Tibial nerve (tissue), 3 donors: Measurements from ENCODE around the gene TANC1.

Experiments used
- CTCF ChIP-seq, 5 experiments: fragments of 200-600 bp in 3 of 5; fragments of 450-650 bp in 2 of 5; sonication (generic) in 3 of 5; IDR thresholded peaks; one replicate each; pipeline ENCODE4 v1.5.1; 2016 to 2019; ENCODE audit warnings: antibody characterized with exemption in 5 of 5, mild to moderate bottlenecking in 3 of 5, moderate library complexity in 2 of 5
- POLR2A ChIP-seq, 2 donors: fragments of 450-650 bp; IDR thresholded peaks; one replicate each; pipeline ENCODE4 v1.6.1; 2017; ENCODE audit warnings: antibody characterized with exemption in 2 of 2, mild to moderate bottlenecking in 2 of 2, moderate library complexity in 2 of 2

DNA sequence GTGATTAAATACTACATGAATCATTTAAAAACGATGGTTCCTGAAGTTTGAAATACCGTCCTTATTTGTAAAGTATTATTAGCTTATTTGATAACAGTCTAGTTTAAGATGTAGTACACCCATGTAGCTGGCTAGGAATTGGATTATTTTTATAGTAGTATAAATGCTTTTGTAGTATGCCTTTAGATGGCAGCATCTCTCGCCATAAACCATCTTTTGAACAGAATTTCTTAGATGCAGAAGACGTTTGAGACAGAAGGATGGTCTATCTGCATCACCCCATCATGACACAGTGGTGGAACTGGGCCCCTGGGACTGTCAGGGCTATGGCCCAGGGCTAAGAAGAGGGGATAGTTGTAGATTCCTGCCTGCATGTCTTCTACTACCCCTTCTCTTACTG, 165.4 kb downstream of the TANC1 start:
- TF ChIP-seq CTCF (IDR thresholded peaks at IDR 0.05) (no peak), POLR2A (IDR thresholded peaks at IDR 0.05) (no peak)
